GM21737 (cell line): ENCODE results near the gene KRTAP4-9.
"Not testable (repeated sequence)": the region's sequence is repeated elsewhere in the genome, so short reads cannot be mapped to it uniquely, and the experiment has no call there.

ENCODE experiments used
- ATAC-seq: cut with Tn5 transposase; IDR thresholded peaks from one replicate; pipeline ENCODE4 v1.9.1; 2021; ENCODE audit warnings: mild to moderate bottlenecking, moderate library complexity; ENCODE audit not compliant: unreplicated experiment

Gene KRTAP4-9

GRCh38 chr17:41096055-41096454 lies 9.1 kb upstream of the KRTAP4-9 start:
- ATAC-seq: no peak

DNA sequence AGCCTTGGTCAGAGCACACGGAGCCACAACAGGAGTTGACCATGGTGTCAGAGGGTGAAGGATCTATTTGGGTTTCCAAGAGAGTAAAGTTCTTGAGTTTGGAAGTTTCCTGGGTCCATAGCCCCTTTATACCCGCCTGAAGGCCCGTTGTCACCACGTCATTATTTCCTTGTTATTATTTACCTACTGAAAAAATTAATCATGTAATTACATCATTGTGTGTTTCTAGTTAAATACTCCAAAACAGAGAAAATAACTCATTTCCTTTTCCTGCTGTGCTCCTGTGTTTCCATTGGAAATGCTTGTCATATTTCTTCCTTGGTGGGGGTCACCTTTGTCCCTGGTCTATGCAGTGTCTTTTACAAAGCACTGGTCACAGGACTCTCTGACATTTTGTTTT lies 7.1 kb upstream of the KRTAP4-9 start, which contains the start of gene KRTAP4-8:
Gene KRTAP4-8, minus strand, starts transcription at position 101 of the 400 bp plus-strand sequence. Its CDS starts 58 bp downstream, at position 43.
- ATAC-seq: no peak

- ATAC-seq: no peak
Observed at GRCh38 chr17:41098481-41098880, 6.7 kb upstream of the KRTAP4-9 start.

DNA sequence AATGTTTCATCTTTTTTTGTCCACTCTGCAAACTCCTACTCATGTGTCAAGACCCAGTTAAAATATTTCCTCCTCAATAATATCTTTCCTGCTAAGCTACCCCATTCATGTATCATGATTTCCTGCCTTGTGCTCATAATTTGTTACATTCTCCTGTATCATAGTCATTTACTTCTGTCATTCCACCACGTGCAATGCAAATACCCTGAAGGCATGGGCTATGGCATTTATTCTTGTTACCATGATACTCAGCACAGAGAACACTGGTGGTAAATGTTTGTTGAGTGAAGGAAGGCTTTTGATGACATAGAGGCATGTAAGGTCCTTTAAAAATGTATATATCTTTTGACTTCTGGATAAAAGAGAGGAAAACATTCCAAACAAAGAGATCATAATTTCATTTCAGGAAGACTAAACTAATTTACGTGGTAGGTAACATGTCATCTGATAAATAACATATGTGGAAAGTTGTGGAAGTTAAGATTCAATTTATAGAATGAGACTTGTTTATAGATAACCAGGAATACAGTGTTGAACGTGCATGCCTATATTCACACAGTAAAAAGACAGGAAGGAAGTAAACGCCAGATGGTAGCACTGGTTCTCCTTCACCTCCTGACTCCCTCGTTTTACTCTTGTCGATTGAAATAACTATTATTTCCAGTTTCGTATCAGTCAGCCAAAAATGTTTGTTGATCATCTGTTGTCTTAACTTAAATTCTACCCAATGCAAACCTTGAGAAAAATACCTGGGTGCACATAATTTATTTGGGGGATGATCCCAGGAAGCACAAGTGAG lies 5.3 kb upstream of the KRTAP4-9 start:
- ATAC-seq: not testable (repeated sequence)

DNA sequence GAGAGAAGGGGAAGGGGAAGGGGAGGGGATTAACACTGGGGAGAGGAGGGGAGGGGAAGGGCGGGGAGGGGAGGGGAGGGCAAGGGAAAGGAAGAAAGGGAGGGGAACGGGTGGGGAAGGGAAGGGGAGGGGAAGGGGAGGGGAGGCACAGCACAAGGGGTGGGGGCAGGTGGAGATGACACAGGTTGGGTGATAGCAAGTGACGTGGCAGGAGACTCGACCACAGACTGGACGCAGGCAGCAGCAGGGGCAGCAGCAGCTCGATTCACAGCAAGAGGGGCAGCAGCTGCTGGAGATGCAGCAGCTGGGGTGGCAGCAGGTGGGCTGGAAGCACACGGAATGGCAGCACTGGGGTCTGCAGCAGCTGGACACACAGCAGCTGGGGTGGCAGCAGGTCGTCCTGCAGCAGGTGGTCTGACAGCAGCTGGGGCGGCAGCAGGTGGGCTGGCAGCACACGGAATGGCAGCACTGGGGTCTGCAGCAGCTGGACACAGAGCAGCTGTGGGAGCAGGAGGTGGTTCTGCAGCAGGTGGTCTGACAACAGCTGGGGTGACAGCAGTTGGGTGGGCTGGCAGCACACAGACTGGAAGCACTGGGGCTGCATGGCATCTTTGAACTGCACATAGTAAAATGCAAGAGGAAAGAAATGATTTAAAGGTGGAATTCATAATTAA lies 3.5 kb upstream of the KRTAP4-9 start, which contains the start of gene KRTAP4-16:
Gene KRTAP4-16, minus strand, starts transcription at position 624 of the 674 bp plus-strand sequence. Its CDS starts 0 bp downstream, at position 624.
- ATAC-seq: no peak

DNA sequence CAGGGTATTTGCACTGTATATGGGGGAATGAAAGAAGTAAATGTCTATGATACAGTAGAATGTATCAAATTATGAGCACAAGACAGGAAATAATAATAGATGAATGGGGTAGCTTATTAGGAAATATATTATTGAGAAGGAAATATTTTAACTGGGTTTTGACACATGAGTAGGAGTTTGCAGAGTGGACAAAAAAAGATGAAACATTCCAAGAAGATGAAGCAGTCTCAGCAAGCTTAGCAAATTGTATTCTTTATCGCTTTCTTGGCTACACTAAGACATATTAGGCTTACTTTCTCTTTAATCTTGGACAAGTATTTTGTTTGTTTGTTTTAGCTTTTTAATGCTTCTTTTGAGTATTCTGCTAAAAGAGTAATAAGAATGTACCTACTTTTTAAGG lies 1.3 kb upstream of the KRTAP4-9 start:
- no peak for ATAC-seq

DNA sequence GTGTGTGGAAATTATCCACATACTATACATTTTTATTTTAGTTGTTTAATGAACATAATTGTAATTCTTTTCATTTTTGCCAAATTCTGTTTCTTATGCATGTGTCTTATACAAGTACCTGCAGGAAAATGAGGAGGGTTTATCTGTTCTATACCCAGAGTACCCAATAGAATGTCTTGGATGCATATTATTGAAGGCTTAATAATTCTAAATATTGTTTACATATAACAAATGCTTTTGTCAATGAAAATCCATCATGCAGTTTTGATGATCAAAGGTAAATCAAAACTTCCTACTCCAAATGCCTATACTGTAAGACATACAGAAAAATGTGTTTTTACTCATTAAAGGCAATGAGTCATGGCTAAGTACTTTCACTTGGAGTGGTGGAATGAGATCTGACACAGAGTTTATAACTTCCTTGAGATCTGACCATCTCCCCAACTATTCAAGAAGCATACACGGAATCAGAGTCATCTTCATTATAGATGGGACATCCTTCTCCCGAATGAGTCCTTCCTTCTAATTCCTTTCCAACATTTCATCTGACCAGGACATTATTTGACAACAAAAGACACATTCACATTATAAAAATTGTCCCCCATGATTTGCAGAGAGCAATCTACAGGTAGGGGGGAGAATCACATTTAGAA lies 677 bp upstream of the KRTAP4-9 start:
- ATAC-seq: not testable (repeated sequence)

- no peak for ATAC-seq
Observed at GRCh38 chr17:41107941-41108450, 2.8 kb downstream of the KRTAP4-9 start.

DNA sequence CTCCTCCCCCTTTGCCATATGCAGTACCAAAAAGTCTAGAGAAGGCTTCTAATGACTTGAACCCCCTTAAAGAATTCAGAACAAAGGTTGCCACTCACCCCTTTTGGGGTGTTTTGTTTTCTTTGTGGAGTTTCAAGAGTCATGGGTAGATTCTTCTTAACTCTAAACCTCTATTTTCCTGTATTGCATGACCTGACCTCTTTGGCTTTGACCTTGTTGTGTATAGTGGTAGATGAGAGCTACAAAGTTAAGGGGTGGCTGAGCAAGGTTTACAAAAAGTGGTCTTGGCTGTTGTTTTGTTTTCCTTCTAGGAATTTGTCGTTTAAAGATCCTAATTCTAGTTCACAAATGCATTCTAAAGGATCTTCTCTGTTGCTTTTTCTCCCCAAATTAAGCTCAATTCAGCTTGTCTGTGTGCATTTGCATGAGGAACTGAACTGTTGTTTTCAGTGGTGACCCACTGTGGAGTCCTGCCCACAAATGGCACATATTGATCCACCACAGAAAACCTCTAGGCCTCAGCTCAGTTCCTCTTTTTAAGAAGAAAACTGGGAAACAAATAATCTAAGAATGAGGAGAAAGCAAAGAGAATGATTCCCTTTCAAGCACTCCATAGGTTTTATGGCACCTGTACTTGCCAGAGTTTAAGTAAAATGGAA lies 3.7 kb downstream of the KRTAP4-9 start:
- ATAC-seq: not testable (repeated sequence)

GRCh38 chr17:41111151-41111885 lies 6.1 kb downstream of the KRTAP4-9 start:
- no peak for ATAC-seq

DNA sequence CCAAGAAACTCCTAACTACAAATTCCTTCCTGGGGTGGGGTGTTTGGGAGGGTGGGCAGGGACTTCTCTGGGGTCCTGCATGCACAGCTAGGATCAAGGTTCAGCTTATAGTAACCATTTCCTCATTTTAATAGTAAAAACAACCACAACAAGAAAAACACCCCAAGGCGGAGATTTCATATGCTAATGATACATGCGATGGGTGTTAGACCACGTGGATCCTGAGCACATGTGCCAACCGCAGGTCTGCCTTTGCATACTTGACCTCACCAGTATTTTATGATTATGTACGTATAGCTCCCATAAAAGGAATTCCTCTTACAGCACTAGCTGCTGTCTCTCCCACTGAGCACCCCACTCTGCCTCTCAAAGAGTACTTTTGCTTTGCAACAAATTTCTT lies 11.1 kb downstream of the KRTAP4-9 start:
- no peak for ATAC-seq

DNA sequence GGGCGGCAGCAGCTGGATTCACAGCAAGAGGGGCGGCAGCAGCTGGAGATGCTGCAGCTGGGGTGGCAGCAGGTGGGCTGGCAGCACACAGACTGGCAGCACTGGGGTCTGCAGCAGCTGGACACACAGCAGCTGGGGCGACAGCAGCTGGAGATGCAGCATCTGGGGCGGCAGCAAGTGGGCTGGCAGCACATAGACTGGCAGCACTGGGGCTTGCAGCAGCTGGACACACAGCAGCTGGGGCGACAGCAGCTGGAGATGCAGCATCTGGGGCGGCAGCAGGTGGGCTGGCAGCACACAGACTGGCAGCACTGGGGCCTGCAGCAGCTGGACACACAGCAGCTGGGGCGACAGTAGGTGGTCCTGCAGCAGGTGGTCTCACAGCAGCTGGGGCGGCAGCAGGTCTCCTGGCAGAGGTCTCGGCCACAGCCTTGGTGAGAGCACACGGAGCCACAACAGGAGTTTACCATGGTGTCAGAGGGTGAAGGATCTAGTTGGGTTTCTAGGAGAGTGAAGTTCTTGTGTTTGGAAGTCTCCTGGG lies 12.7 kb downstream of the KRTAP4-9 start, which contains the start of gene KRTAP4-11:
Gene KRTAP4-11, minus strand, starts transcription at position 528 of the 541 bp plus-strand sequence. Its CDS starts 58 bp downstream, at position 470.
- ATAC-seq: not testable (repeated sequence)

GRCh38 chr17:41118721-41119120 lies 13.5 kb downstream of the KRTAP4-9 start:
- no peak for ATAC-seq

DNA sequence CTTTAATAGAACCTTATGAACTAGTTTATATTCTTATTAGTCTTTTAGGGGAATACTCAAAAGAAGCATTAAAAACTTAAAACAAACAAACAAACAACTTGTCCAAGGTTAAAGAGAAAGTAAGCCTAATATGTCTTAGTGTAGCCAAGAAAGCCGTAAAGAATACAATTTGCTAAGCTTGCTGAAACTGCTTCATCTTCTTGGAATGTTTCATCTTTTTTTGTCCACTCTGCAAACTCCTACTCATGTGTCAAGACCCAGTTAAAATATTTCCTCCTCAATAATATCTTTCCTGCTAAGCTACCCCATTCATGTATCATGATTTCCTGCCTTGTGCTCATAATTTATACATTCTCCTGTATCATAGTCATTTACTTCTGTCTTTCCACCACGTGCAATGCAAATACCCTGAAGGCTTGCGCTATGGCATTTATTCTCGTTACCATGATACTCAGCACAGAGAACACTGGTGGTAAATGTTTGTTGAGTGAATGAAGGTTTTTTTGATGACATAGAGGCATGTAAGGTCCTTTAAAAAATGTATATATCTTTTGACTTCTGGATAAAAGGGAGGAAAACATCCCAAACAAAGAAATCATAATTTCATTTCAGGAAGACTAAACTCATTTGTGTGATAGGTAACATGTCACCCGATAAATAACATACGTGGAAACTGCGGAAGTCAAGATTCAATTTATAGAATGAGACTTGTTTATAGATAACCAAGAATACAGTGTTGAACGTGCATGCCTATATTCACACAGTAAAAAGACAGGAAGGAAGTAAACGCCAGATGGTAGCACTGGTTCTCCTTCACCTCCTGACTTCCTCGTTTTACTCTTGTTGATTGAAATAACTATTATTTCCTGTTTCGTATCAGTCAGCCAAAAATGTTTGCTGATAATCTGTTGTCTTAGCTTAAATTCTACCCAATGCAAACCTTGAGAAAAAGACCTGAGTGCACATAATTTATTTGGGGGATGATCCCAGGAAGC lies 14.8 kb downstream of the KRTAP4-9 start:
- not testable (repeated sequence) for ATAC-seq

GRCh38 chr17:41121742-41122141 lies 16.6 kb downstream of the KRTAP4-9 start:
- ATAC-seq: no peak

- ATAC-seq: not testable (repeated sequence)
Observed at GRCh38 chr17:41123292-41123990, 18.3 kb downstream of the KRTAP4-9 start.

- ATAC-seq: not testable (repeated sequence)
Observed at GRCh38 chr17:41123991-41124371, 18.8 kb downstream of the KRTAP4-9 start, which contains the start of gene KRTAP4-12. KRTAP4-12 (minus strand) TSS chr17:41124182; CDS start chr17:41124122, 60 bp downstream.

DNA sequence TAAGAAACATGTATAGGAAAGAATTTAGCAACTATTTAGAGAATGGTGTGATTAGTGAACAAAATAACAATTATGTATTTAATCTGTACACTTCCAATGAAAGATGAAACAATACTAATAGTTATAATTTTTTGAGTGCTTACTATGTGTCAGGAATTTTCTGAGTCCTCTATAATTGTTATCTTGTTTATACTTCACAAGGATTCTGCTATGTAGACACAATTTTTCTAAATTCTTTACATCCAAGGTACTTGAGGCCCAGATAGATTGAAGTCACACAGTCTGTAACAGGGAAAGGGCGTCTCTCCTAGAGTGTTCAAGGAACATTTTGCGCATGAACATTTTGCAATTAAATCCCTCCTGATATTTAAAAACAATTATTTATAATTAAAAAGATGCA lies 19.9 kb downstream of the KRTAP4-9 start:
- ATAC-seq: no peak
